Right cardiac atrium (tissue), 5 donors: Measurements from ENCODE around the gene ARHGAP25. TPM values are rescaled to one million over a fixed set of nuclear protein-coding genes. Genes with fewer than 3 reads are reported as not detected.

Experiments
- ATAC-seq, 2 donors: fragments of 200-7000 bp; cut with Tn5 transposase; one replicate each; pipeline versions ENCODE4 v1.8.0 to v1.9.1; 2020; ENCODE audit warnings: moderate library complexity in 2 of 2, mild to moderate bottlenecking in 1 of 2
- DNase-seq, 3 donors: peaks; one replicate each; pipeline ENCODE4 v3.0.0-alpha.2; 2020
- H3K27ac ChIP-seq: one replicate; pipeline ENCODE4 v1.5.1; 2013; ENCODE audit warnings: mild to moderate bottlenecking, low read length, control low read depth, moderate library complexity
- H3K27me3 ChIP-seq: one replicate; pipeline ENCODE4 v1.6.1; 2013; ENCODE audit not compliant: control insufficient read depth, insufficient read depth
- H3K4me1 ChIP-seq: one replicate; pipeline ENCODE4 v1.6.1; 2013; ENCODE audit warnings: low read length; ENCODE audit not compliant: control insufficient read depth, insufficient read depth
- H3K4me3 ChIP-seq: one replicate; pipeline ENCODE4 v1.5.1; 2013; ENCODE audit warnings: low read length, control low read depth
- H3K9me3 ChIP-seq: one replicate; pipeline ENCODE4 v1.6.1; 2013; ENCODE audit warnings: low read length; ENCODE audit not compliant: control insufficient read depth
- WGBS: extraction: QIAGEN DNeasy Blood & Tissue Kit; methylation state at CpG from one replicate; pipeline ENCODE4 v1.1.7; 2013; 5-methylcytosine and 5-hydroxymethylcytosine counted together
- intact Hi-C, 4 donors: fragments of 100-400 bp; cut with DNase I; formaldehyde crosslinking; loops; one replicate each; pipeline versions ENCODE4 v1.11.0 to v1.14.0; 2022 to 2023
- polyA plus RNA-seq: library from polyadenylated mRNA; stranded (reverse); fragments of 200-250 nt; gene quantifications from one replicate; pipeline ENCODE4 v1.2.3, GENCODE V29; 2013
- total RNA-seq, 4 donors: library from RNA; stranded (reverse); fragmentation: NEBNext Ultra II Directional; extraction: Animal tissue kit (Norgen Biotek cat#: 25700); gene quantifications; one replicate each; pipeline ENCODE4 v1.2.1, GENCODE V29; 2021
- donor health status: healthy with polysubstance abuse.
- donor health status: DM: no; HTN: yes; CAD: no.
- donor health status: DM: no; HTN: no; CAD: no.
- donor health status: DM: no; HTN: yes; CAD: no; lungs with severe emphysema.
- donor health status: DM: yes; HTN: yes; CAD: no.

Gene ARHGAP25
- total and polyA plus RNA-seq, 5 donors, result 5.9 to 9.7 (median 8.5) TPM

DNA sequence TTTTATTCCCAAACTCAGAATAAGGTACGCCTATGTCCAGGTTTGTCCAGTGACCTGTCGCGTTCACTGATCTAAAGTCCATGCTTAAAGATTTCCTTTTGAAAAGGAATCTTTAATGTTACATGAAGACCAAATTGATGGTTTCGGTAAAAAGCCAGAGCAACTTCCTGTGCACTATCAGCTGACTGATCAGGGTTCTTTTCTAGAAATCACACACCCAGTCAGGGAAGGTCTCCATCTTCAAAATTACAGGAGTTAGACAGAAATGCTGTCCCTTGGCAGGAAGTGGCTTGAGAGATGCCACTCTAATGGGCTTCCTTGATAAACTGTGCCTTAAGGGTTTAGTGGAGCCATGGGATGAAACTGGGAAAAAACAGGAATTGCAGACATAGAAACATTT, 14.7 kb upstream of the ARHGAP25 start:
- 92% methylated on average over 4 of the region's 4 CpGs for WGBS
- intact Hi-C loops, result loop anchor here in 1 of 4 donors (10.0 kb wide), 2 partner anchors 205 to 255 kb away; partner anchors contain the start of genes APLF and FBXO48
- Histone ChIP-seq H3K27me3 (no peaks in the 10 kb centered on the region), H3K9me3 (no peaks in the 10 kb centered on the region), H3K4me1 (no peaks in the 10 kb centered on the region), H3K4me3 (no peak overlapping the region), H3K27ac (no peak overlapping the region)
- no peak for ATAC-seq
- DNase-seq, result no peak

DNA sequence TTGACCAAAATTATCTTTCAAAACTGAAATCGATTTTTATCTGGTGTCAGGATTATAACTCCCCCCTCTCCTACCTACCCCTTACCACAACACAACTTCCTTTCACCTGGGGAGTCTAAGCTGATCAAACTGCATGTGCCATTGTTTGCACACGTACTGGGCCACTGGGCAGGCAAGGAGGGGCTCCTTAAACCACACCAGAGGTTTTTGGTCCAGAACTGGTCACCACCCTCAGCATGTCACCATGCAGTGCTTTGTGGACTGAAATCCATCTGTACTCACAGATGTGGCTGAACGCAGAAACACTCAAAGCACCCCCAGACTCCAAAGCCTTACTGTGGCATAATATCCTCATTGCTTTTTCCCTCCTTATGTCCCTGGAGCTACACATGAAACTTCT, 13.9 kb upstream of the ARHGAP25 start:
- no peak for ATAC-seq
- intact Hi-C loops, result no loop called here
- Histone ChIP-seq H3K9me3 (no peaks in the 10 kb centered on the region), H3K27me3 (no peaks in the 10 kb centered on the region), H3K27ac (no peak overlapping the region), H3K4me1 (no peaks in the 10 kb centered on the region), H3K4me3 (no peak overlapping the region)
- WGBS, result 81% methylated on average over 3 of the region's 3 CpGs
- no peak for DNase-seq

DNA sequence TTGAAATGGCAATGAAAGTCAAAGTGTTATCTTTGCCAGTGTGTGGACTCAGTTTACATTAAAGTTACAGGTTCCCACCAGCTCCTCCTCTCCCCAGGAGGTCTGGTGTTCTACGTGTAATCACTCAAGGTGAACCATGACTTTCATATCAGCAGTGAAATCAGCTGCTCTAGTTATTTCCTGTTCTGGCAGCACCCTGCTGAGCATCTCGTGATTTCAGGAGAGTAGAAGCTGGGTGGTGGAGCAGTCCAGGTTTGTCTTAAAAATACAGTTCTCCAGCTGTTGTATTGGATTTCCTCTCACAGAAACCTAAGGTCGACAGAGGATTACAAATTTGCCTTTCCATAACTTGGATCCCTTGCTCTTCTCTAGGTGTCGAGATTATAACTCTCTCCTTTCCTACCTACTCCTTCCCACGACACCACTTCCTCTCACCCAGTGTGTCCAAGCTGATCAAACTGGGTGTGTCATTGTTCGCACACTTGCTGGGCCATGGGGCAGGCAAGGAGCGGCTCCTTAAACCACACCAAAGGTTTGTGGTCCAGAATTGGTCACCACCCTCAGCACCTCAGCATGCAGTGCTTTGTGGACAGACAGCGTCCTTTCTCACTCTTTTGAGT, 13.0 kb upstream of the ARHGAP25 start:
- H3K9me3 ChIP-seq, result no peaks in the 10 kb centered on the region
- ATAC-seq, result no peak
- no peak overlapping the region for H3K4me3 ChIP-seq
- DNase-seq, result no peak
- WGBS, result 72% methylated on average over 8 of the region's 8 CpGs
- intact Hi-C loops, result no loop called here
- no peaks in the 10 kb centered on the region for H3K4me1 ChIP-seq
- no peak overlapping the region for H3K27ac ChIP-seq
- H3K27me3 ChIP-seq, result no peaks in the 10 kb centered on the region

DNA sequence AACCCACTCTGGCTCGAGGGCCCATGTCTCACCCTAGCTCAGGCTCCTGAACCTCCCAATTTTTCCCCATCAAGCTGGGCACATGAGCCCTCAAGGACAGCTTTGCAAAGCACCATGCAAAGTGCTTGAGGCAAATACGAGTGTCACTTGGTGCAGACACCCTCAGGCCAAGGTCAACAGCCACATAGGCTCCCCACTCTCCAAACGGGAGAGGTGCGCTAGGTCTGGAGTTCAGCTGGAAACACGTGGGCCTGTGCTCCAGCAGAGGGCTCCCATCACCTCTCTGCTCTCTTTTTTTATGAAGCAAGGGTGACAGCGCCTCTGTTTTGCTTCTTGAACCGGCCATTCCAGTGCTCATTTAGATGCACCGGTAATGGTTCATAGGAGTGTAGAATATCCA, 11.9 kb upstream of the ARHGAP25 start:
- no peak for ATAC-seq
- no peaks in the 10 kb centered on the region for H3K4me1 ChIP-seq
- 74% methylated on average over 8 of the region's 8 CpGs for WGBS
- DNase-seq, result no peak
- H3K27me3 ChIP-seq, result no peaks in the 10 kb centered on the region
- no peak overlapping the region for H3K27ac ChIP-seq
- H3K4me3 ChIP-seq, result no peak overlapping the region
- intact Hi-C loops, result no loop called here
- H3K9me3 ChIP-seq, result no peaks in the 10 kb centered on the region

DNA sequence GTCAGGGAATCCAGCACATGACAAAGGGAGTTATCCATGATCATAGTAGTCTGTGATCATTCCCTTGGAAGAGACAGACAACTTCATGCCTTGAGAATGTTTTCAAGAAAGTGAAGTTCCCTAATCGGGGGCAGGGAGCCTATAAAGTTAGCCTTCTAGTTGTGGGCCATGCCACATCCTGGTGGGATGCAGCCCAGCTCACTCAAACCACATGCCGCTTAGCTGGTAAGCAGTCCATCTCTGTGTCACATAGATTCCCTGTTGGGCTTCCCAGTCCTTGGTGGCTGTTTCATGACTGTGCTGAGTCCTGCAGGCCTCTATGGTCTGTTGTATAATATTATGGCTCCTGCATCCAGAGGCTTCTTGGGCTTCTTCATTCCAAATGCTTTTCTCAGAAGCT, 11.4 kb upstream of the ARHGAP25 start:
- Histone ChIP-seq H3K4me3 (no peak overlapping the region), H3K27me3 (no peaks in the 10 kb centered on the region), H3K27ac (no peak overlapping the region), H3K4me1 (no peaks in the 10 kb centered on the region), H3K9me3 (no peaks in the 10 kb centered on the region)
- ATAC-seq, result no peak
- intact Hi-C loops, result no loop called here
- 89% methylated on average over 2 of the region's 2 CpGs for WGBS
- DNase-seq, result no peak

DNA sequence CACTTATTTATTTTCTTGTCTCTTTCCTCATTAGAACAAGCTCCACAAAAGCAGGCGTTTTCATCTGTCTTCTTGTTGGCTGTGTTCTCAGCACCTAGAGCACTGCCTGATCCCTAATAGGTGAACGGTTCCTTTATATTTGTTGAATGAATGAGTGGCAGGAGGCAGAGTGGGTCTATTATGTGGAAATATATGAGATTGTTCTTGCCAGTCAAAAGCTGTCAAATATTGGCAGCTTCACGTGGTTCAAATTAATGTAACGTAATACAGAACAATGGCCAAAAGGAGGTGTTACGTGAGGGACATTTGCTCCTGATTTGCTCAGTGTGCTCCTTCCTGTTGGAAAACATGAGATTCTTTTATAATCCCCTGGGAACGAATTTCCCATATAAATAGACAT, 8.5 kb upstream of the ARHGAP25 start:
- Histone ChIP-seq H3K9me3 (no peaks in the 10 kb centered on the region), H3K4me3 (no peak overlapping the region), H3K4me1 (no peaks in the 10 kb centered on the region), H3K27ac (no peak overlapping the region), H3K27me3 (no peaks in the 10 kb centered on the region)
- intact Hi-C loops, result no loop called here
- 54% methylated on average over 6 of the region's 6 CpGs for WGBS
- DNase-seq (no peak), ATAC-seq (no peak)

DNA sequence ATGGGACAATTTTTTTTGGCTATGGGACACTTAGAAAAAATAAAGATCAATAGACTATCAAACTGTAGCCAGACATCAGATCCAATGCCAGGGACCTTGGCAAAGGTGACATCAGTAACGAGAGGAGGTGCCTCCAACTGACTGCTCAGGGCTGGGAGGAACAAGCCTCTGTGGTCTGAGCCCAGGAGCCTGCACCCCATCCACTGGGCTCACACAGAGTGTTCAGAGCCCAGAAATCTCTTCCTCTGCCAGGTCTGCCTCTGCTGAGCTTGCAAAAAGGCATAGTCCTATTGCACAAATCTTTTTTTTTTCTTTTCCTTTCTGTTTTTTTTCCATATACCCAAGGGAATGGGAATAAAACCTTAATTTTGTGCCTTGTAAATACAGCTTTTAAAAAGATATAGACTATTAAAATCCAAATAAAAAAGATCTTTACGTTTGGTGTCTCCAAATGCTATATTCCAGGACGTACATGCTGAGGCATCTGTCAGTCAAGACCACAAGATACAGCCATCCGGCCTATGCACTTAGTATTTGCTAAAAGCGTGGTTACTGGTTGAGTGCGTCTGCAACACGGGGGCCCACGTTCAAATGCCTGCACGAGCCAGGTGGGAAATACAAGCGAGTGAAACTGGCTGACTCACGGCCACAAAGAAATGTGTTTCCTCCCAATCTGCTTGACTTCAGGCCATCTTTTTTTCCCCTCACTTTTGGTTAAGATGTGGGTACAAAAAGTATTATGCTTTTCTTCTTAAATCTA, 7.8 kb upstream of the ARHGAP25 start:
- intact Hi-C loops, result no loop called here
- ATAC-seq (peak in 1 of 2 donors; percentile 74), DNase-seq (peak in 1 of 3 donors; percentile 47)
- Histone ChIP-seq H3K4me1 (no peaks in the 10 kb centered on the region), H3K9me3 (no peaks in the 10 kb centered on the region), H3K4me3 (no peak overlapping the region), H3K27ac (no peak overlapping the region), H3K27me3 (no peaks in the 10 kb centered on the region)
- WGBS, result 73% methylated on average over 11 of the region's 11 CpGs

DNA sequence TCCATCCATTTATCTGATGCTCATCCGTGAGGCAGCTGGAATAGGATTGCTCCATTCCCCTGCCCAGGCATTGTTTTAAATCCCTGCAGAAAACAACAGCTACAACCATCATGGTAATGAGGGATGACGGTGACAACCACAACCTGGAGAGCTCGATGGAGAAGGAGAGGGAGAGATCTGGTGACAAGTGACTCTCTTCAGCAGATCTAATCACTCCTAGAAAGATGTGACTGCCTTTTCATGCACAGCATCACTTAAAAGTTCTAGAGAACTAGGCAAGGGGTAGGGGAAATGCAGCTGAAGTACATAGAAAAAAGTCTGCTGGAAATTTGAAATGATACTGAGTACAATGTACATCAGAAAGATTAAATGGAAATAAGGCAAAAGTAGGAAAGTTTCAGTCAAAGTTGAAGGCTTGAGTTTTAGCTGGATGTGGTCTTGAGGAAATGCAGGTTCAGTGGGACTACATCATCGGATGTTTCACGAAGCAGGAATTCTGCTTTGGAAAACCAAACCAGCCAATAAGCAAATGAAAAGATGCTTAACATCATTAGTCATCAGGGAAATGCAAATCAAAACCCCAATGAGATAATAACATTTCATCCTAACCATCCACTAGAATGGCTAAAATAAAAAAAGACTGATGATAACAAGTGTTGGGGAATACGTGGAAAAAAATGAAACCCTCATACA, 6.8 kb upstream of the ARHGAP25 start:
- Histone ChIP-seq H3K4me1 (no peaks in the 10 kb centered on the region), H3K9me3 (no peaks in the 10 kb centered on the region), H3K27ac (no peak overlapping the region), H3K27me3 (no peaks in the 10 kb centered on the region), H3K4me3 (no peak overlapping the region)
- intact Hi-C loops, result no loop called here
- no peak for ATAC-seq
- 74% methylated on average over 6 of the region's 6 CpGs for WGBS
- no peak for DNase-seq

DNA sequence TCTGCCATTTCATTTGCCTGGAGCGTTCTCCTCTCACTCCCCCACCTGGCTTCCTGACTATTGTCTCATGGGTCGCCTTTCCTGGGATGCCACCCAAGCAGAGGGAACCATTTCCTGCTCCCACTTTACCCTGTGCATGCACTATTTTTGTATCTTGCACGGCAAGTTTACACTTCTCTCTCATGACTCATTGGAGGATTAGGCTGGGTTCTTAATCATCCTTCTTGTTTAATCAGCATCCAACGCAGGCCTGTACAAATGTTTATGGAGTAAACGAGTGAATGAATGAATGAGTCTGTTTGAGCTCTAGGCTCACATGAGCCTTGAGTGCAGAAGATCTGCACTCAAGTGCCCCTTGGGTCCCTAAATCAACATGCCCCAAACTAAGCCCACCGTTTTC, 3.8 kb upstream of the ARHGAP25 start:
- H3K9me3 ChIP-seq, result no peaks in the 10 kb centered on the region
- 68% methylated on average over 6 of the region's 6 CpGs for WGBS
- no peak for ATAC-seq
- H3K27me3 ChIP-seq, result no peaks in the 10 kb centered on the region
- intact Hi-C loops, result no loop called here
- H3K4me1 ChIP-seq, result no peaks in the 10 kb centered on the region
- H3K4me3 ChIP-seq, result no peak overlapping the region
- DNase-seq, result no peak
- no peak overlapping the region for H3K27ac ChIP-seq

DNA sequence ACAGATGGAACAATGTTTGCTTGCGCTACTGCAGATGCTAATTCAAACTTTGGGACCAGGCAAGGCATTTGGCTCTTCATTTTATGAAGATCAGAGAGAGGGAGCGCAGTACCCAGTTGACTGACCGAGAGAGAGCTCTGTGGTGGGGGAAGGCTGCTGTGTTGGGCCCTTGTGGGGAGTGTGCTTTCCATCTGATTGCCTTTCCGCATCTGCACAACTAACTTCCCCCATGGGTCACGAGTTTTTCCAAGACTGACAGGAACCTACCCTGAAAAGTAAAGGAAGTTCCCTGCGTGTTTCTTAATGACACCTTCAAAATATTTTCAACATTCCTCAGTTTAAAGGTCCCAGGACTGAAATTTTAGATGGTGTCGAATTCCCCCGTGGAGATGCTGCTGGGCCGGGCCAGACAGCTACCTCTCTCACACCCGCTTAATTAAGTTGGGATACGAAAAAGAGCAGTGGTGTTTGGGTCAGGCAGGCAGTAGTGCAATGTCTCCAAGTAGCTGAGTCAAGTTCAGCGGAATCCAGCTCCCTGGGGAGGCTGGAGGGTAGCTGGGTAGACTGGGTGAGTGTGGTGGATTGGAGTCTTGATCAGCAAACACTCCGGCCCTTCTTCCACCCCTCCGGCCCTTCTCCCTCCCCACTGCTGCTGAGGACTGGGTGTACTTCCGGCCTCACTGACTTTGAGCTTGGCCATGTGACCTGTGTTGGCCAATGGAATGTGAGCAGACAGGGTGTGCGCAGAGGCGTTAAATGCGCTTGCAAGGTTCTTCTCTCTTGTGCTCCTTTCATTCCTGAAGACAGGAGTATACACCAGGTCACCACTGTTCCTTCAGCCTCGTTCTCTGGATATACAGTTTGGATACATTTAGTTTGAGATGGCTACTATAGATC, 2.3 kb upstream of the ARHGAP25 start:
- ATAC-seq, result peak; percentile 35 to 60
- Histone ChIP-seq H3K27me3 (no peaks in the 10 kb centered on the region), H3K27ac (no peak overlapping the region), H3K4me1 (no peaks in the 10 kb centered on the region), H3K9me3 (no peaks in the 10 kb centered on the region), H3K4me3 (no peak overlapping the region)
- 84% methylated on average over 19 of the region's 19 CpGs for WGBS
- DNase-seq, result no peak
- intact Hi-C loops, result no loop called here
